Gastroesophageal sphincter (tissue), 4 donors: ENCODE measurements around the gene UNKL. TPM values are rescaled to one million over a fixed set of nuclear protein-coding genes. Genes with fewer than 3 reads are reported as not detected.

ENCODE experiments used
- ATAC-seq: fragments of 150-250 bp; one replicate; pipeline ENCODE4 v1.9.1; 2016; ENCODE audit warnings: mild to moderate bottlenecking, moderate library complexity
- H3K27ac ChIP-seq, 4 donors: fragments of 200-600 bp; sonication (generic) in 3 of 4; 1 replicate in 3 of 4; 2 replicates in 1 of 4; pipeline ENCODE4 v1.5.1; 2016 to 2019
- H3K27me3 ChIP-seq: fragments of 200-600 bp; sonication (generic); one replicate; pipeline ENCODE4 v1.5.1; 2019
- H3K36me3 ChIP-seq, 2 donors: fragments of 200-600 bp; sonication (generic); one replicate each; pipeline ENCODE4 v1.5.1; 2019; ENCODE audit warnings: control low read depth in 1 of 2
- H3K4me1 ChIP-seq, 3 donors: fragments of 200-600 bp; sonication (generic); 1 replicate in 2 of 3; 2 replicates in 1 of 3; pipeline ENCODE4 v1.5.1; 2016 to 2019; ENCODE audit warnings: control low read depth in 2 of 3
- H3K4me3 ChIP-seq, 2 donors: fragments of 200-600 bp; sonication (generic); one replicate each; pipeline ENCODE4 v1.5.1; 2019; ENCODE audit warnings: mild to moderate bottlenecking in 1 of 2, moderate library complexity in 1 of 2
- H3K9me3 ChIP-seq, 3 donors: fragments of 200-600 bp; sonication (generic); one replicate each; pipeline ENCODE4 v1.5.1; 2017 to 2019; ENCODE audit warnings: control low read depth in 2 of 3
- CTCF ChIP-seq, 4 experiments: fragments of 200-600 bp in 2 of 4; fragments of 450-650 bp in 2 of 4; sonication (generic) in 1 of 4; IDR thresholded peaks; one replicate each; pipeline ENCODE4 v1.5.1; 2017 to 2019; ENCODE audit warnings: antibody characterized with exemption in 4 of 4, mild to moderate bottlenecking in 2 of 4, moderate library complexity in 2 of 4
- EP300 ChIP-seq: sonication (generic); formaldehyde crosslinking; IDR thresholded peaks from one replicate; pipeline ENCODE4 v1.6.1; 2017; ENCODE audit warnings: antibody characterized with exemption, mild to moderate bottlenecking
- POLR2A ChIP-seq, 2 donors: fragments of 450-650 bp; IDR thresholded peaks; one replicate each; pipeline ENCODE4 v1.6.1; 2017; ENCODE audit warnings: antibody characterized with exemption in 2 of 2, mild to moderate bottlenecking in 2 of 2, moderate library complexity in 1 of 2
- POLR2AphosphoS5 ChIP-seq: sonication (generic); formaldehyde crosslinking; IDR thresholded peaks from one replicate; pipeline ENCODE4 v1.6.1; 2017; ENCODE audit warnings: antibody characterized with exemption
- WGBS, 2 donors: methylation state at CpG; one replicate each; pipeline ENCODE4 v1.1.5; 2018; ENCODE audit warnings: low coverage in 1 of 2; 5-methylcytosine and 5-hydroxymethylcytosine counted together
- total RNA-seq, 4 donors: library from RNA; depleted of rRNA; stranded (reverse); fragments of >200 nt; gene quantifications; one replicate each; pipeline ENCODE4 v1.1.0, GENCODE V29; 2016

Gene UNKL
- total RNA-seq, 4 donors from 2014 or later = 12.3 to 29.4 (median 16.4) TPM

DNA sequence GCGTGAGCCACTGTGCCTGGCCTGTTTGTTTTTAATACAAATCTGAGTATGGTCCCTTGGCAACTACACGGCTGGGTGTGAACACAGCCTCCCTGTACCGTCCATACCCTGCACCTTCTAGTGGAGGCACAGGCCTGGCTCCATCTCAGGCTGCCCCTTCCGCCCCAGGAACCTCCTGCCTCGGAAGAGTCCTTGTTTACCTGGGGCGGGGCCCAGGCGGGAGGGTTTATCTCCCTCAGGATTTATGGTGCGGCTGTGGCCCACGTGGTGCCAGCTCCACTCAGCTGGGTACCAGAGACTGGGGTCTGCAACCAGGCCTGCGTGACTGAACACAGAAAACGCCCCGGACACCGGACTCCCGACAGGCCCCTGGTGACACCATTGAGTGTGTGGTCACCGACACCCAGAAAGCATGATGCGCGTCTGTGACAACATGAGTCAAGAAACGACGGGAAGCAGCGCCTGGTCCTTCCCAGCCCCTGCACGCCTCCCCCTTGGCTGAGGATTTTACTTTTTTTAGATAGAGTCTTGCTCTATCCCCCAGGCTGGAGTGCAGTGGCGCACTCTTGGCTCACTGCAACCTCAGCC lies 19.0 kb downstream of the UNKL start:
- Histone ChIP-seq H3K9me3 (no peaks in the 10 kb centered on the region), H3K36me3 (peaks cover 0 to 97% of the 10 kb centered on the region in 2 donors)
- 88 to 100% methylated on average over 1 to 12 of the region's 22 CpGs for WGBS, 2 donors

GRCh38 chr16:1394367-1394951 lies 20.0 kb downstream of the UNKL start:
- H3K27me3 ChIP-seq = no peaks in the 10 kb centered on the region
- WGBS, 2 donors = 81 to 96% methylated on average over 4 of the region's 19 CpGs
- no peak overlapping the region for H3K4me3 ChIP-seq
- no peaks in the 10 kb centered on the region for H3K4me1 ChIP-seq
- H3K27ac ChIP-seq = no peak overlapping the region
- TF ChIP-seq POLR2A (IDR thresholded peaks at IDR 0.05) = no peak
- H3K9me3 ChIP-seq = no peaks in the 10 kb centered on the region
- ATAC-seq = no peak
- peaks cover 0 to 97% of the 10 kb centered on the region in 2 donors for H3K36me3 ChIP-seq

More for the DNA sequence above, 19.0 kb downstream of the UNKL start:
- ATAC-seq = no peak
- H3K27ac ChIP-seq = no peak overlapping the region
- H3K4me3 ChIP-seq = no peak overlapping the region
- no peak for TF ChIP-seq EP300
- no peak for TF ChIP-seq POLR2AphosphoS5
- no peak for TF ChIP-seq POLR2A (IDR thresholded peaks at IDR 0.05)
- no peak for TF ChIP-seq CTCF (IDR thresholded peaks at IDR 0.05)
- H3K27me3 ChIP-seq = no peaks in the 10 kb centered on the region
- H3K4me1 ChIP-seq = no peaks in the 10 kb centered on the region

DNA sequence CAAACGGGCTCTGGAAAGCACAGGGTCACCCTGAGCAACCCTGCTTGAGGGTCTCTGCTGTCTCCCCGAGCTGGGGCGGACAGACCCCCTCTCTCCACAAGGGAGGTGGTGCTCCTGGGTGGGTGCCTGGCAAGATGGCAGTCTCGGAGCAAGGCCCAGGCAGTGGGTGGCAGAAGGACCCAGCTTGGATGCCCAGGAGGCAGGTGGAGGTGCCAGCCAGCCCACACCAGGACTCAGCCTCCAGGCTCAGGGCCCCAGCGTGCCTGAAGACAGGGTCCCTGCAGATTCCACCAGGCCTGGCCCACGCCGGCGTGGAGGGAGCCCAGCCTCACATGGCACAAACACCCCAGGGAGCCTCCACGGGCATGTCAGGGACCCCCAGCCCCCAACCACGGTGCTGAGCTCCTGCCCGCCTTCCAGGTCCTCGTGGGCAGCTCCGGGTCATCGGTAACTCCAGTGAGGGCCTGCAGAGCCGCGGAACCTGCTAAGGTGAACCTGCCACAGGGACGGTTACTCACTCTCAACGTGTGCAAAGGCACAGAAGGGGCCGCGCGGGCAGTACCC lies 20.8 kb downstream of the UNKL start:
- Histone ChIP-seq H3K4me3 (no peak overlapping the region), H3K27me3 (no peaks in the 10 kb centered on the region), H3K4me1 (no peaks in the 10 kb centered on the region), H3K27ac (no peak overlapping the region), H3K36me3 (peaks cover 0 to 97% of the 10 kb centered on the region in 2 donors), H3K9me3 (no peaks in the 10 kb centered on the region)
- ATAC-seq = no peak
- WGBS, 2 donors = no CpG with 5 or more reads among the region's 21 CpGs
- TF ChIP-seq CTCF (IDR thresholded peaks at IDR 0.05) = no peak
- no peak for TF ChIP-seq POLR2A (IDR thresholded peaks at IDR 0.05)
- TF ChIP-seq EP300 = no peak
- TF ChIP-seq POLR2AphosphoS5 = no peak

DNA sequence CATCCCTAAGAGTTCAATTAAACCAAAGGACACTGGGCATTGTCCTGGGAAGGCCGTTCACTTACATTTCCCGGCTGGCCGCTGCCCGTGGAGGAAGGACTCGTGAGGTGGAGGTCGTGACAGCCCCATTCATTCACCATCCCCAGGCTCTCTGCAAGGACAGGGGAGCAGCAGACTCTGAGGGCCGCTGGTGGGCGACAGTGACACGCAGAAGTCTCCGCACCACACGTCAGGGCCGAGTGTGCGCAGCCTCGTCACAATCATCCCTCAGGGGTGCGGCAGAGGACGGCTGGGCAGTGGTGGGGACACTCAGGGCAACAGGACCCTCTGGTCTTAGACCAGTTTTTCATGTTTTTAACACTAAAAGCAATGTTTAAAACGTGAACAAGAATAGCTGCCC lies 21.7 kb downstream of the UNKL start:
- no peak for ATAC-seq
- TF ChIP-seq CTCF (IDR thresholded peaks at IDR 0.05) = no peak
- no peak for TF ChIP-seq EP300
- no peak for TF ChIP-seq POLR2A (IDR thresholded peaks at IDR 0.05)
- TF ChIP-seq POLR2AphosphoS5 = no peak
- Histone ChIP-seq H3K36me3 (peaks cover 0 to 97% of the 10 kb centered on the region in 2 donors), H3K9me3 (no peaks in the 10 kb centered on the region), H3K27ac (no peak overlapping the region), H3K4me1 (no peaks in the 10 kb centered on the region), H3K4me3 (no peak overlapping the region), H3K27me3 (no peaks in the 10 kb centered on the region)
- 86 to 92% methylated on average over 6 to 9 of the region's 17 CpGs for WGBS, 2 donors

DNA sequence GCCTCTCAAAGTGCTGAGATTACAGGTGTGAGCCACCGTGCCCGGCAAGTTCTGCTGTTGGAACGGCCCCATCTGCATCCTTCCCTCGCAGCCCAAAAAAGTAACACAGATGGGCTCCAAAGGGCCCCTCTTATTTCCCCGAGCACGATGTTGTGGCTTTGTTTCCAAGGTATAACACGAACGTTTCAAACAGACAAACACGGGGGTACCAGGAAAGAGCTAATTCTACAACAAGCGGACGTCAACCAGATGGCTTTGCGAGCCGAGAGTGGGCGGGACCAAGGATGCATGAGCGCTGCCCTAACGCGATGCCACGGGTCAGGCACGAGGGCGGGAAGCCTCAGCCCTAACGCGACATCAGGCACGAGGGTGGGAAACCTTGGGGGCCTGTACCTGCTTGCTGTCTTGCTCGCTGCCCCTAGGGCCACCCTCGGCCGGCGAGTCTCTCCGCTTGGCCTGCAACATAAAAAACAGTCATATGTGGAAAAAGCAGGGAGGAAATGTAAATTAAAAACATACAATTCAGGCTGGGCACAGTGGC lies 24.2 kb downstream of the UNKL start:
- no peak for ATAC-seq
- no peak overlapping the region for H3K27ac ChIP-seq
- 80 to 85% methylated on average over 1 to 15 of the region's 28 CpGs for WGBS, 2 donors
- TF ChIP-seq EP300 = no peak
- H3K4me3 ChIP-seq = no peak overlapping the region
- H3K9me3 ChIP-seq = no peaks in the 10 kb centered on the region
- peaks cover 0 to 100% of the 10 kb centered on the region in 2 donors for H3K36me3 ChIP-seq
- H3K27me3 ChIP-seq = no peaks in the 10 kb centered on the region
- no peaks in the 10 kb centered on the region for H3K4me1 ChIP-seq

DNA sequence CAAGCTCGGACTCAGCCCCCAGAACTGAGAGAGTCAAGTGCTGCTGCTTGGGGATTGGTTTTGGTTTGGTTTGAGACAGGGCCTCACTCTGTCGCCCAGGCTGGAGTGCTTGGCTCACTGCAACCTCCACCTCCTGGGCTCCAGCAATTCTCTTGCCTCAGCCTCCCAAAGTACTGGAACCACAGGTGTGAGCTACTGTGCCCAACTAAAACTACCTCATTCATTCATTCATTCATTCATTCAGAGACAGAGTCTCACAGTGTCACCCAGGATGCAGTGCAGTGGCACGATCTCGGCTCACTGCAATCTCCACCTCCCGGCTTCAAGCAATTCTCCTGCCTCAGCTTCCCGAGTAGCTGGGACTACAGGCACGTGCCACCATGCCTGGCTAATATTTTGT lies 24.7 kb downstream of the UNKL start:
- WGBS, 2 donors = no CpG with 5 or more reads among the region's 7 CpGs
- H3K9me3 ChIP-seq = no peaks in the 10 kb centered on the region
- H3K27me3 ChIP-seq = no peaks in the 10 kb centered on the region
- no peak for ATAC-seq
- no peak for TF ChIP-seq EP300
- no peak for TF ChIP-seq CTCF (IDR thresholded peaks at IDR 0.05)
- TF ChIP-seq POLR2A (IDR thresholded peaks at IDR 0.05) = no peak
- no peak for TF ChIP-seq POLR2AphosphoS5
- H3K36me3 ChIP-seq = peaks cover 0 to 100% of the 10 kb centered on the region in 2 donors
- H3K4me3 ChIP-seq = no peak overlapping the region
- H3K27ac ChIP-seq = no peak overlapping the region
- H3K4me1 ChIP-seq = no peaks in the 10 kb centered on the region
